ENCODE measurements around the gene FAAP20. TPM values are rescaled to one million over a fixed set of nuclear protein-coding genes. Genes with fewer than 3 reads are reported as not detected.

The FAAP20 gene
- total and polyA plus RNA-seq, 2 of the 8 experiments (the other 6 are each of a cell fraction or from before 2014, with no cell fraction given) = 58.4 to 99.8 TPM

DNA sequence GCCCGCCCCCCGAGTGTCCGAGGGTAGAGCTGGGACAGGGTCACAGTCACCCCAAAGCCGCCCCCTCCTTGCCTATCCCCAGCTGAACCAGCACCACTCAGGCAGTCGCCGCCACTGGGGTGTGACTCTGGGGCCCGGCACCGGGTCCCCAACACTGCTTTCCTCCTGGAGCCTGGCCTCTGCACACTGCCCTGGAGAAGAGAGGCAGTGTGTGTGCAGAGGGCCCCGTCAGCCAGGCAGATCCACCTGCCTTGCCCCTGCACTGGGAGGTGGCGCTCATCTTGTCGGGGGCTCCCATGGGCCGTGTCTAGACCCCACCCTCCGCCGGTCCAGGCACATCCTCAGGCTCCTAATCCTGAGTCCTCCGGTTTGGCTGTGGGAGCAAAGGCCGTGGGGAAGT is 15.7 kb downstream of the FAAP20 start:
- Histone ChIP-seq H2BK5ac (ENCODE audit: low read depth, low read length) (no peak overlapping the region), H3K56ac (replicated peaks; ENCODE audit: insufficient read length, low read depth, low read length) (no peak overlapping the region), H3K23ac (ENCODE audit: insufficient read length) (no peak overlapping the region), H3K27ac (ENCODE audit: low read depth, low read length) (no peak overlapping the region), H3K79me1 (ENCODE audit: low read depth, low read length) (no peaks in the 10 kb centered on the region), H2BK15ac (ENCODE audit: low read length) (no peak overlapping the region), H2BK12ac (ENCODE audit: low read depth, low read length) (no peak overlapping the region), H3K4ac (replicated peaks; ENCODE audit: insufficient read length, low read depth, low read length) (no peak overlapping the region), H3K18ac (ENCODE audit: extremely low read depth, low read length) (no peak overlapping the region), H3K9ac (replicated peaks in 1 of 4; ENCODE audit: extremely low read depth in 1 of 4, low read depth in 3 of 4, low read length in 3 of 4) (no peak overlapping the region), H4K5ac (ENCODE audit: insufficient read length, low read depth, low read length) (no peak overlapping the region), H4K8ac (ENCODE audit: extremely low read depth, insufficient read depth, low read length) (no peak overlapping the region), H4K91ac (replicated peaks; ENCODE audit: insufficient read length, low read length) (no peak overlapping the region), H3K27me3 (replicated peaks in 1 of 4; ENCODE audit: control insufficient read depth in 3 of 4, extremely low read depth in 1 of 4, insufficient read depth in 3 of 4, low read length in 3 of 4) (no peaks in the 10 kb centered on the region), H3K4me3 (ENCODE audit: extremely low read depth in 1 of 4, insufficient read depth in 2 of 4, low read depth in 3 of 4, low read length in 4 of 4) (no peak overlapping the region), H2BK20ac (ENCODE audit: low read length) (no peak overlapping the region), H4K20me1 (replicated peaks in 1 of 2; ENCODE audit: control insufficient read depth in 1 of 2, insufficient read depth in 2 of 2, low read length in 2 of 2) (peaks cover 0 to 7% of the 10 kb centered on the region in 2 experiments), H3K14ac (ENCODE audit: insufficient read length) (no peak overlapping the region), H2AFZ (ENCODE audit: low read length) (no peak overlapping the region), H3K4me2 (ENCODE audit: insufficient read depth in 1 of 2, low read depth in 2 of 2, low read length in 2 of 2) (no peak overlapping the region), H3K23me2 (ENCODE audit: low read depth, low read length) (peaks cover 2% of the 10 kb centered on the region; the same call in 1 of the 2 replicates), H3K4me1 (replicated peaks in 1 of 4; ENCODE audit: control insufficient read depth in 3 of 4, insufficient read depth in 4 of 4, low read length in 3 of 4) (no peaks in the 10 kb centered on the region; a peak in 2 of 7 replicates), H3K9me3 (ENCODE audit: insufficient read depth in 2 of 2, low read depth in 1 of 2, low read length in 1 of 2) (no peaks in the 10 kb centered on the region), H2AK5ac (ENCODE audit: low read depth, low read length) (no peak overlapping the region), H2BK120ac (replicated peaks; ENCODE audit: low read depth, low read length) (no peak overlapping the region), H3K79me2 (ENCODE audit: control insufficient read depth in 1 of 2, insufficient read depth in 2 of 2, low read length in 2 of 2) (no peaks in the 10 kb centered on the region), H3K36me3 (ENCODE audit: control insufficient read depth in 2 of 4, insufficient read depth in 4 of 4, low read length in 3 of 4) (peaks cover 0 to 9% (median 4%) of the 10 kb centered on the region in 4 experiments; a peak in 5 of 8 replicates)
- ChIA-PET POLR2A (ENCODE audit: partially characterized antibody) (interaction anchor here (1.1 kb wide), 1 partner anchor 9 kb away, joined by 5 read pairs; no protein-coding TSS in a partner anchor), CTCF (ENCODE audit: partially characterized antibody) (interaction anchor here (0.7 kb wide), 1 partner anchor 15 kb away, joined by 3 read pairs; no protein-coding TSS in a partner anchor)
- DNase-seq (ENCODE audit: low read depth in 1 of 2, low spot score in 2 of 2) = no peak
- 92% methylated on average over 16 of the region's 16 CpGs; no CpG with 5 or more reads in 1 of the 2 experiments for WGBS, 2 experiments (ENCODE audit: extremely low coverage in 1 of 2, insufficient coverage in 1 of 2, insufficient read length in 1 of 2, insufficient replicate concordance in 2 of 2, low coverage in 1 of 2, low lambda C conversion rate in 2 of 2, missing lambda C conversion rate in 1 of 2)
- FAIRE-seq = no peak
- no peak for TF ChIP-seq TAF7 (optimal IDR thresholded peaks at IDR 0.05; ENCODE audit: borderline replicate concordance, low read depth, low read length)
- no peak for TF ChIP-seq POU5F1 (IDR thresholded peaks at IDR 0.05; ENCODE audit: low read depth, low read length)
- no peak for TF ChIP-seq CTCF (IDR thresholded peaks at IDR 0.05; ENCODE audit: control extremely low read depth in 1 of 3, insufficient read depth in 1 of 3, low read depth in 1 of 3, low read length in 3 of 3)
- TF ChIP-seq PHF8 (conservative IDR thresholded peaks at IDR 0.05; ENCODE audit: low read depth, low read length) = no peak
- no peak for TF ChIP-seq BCL11A (IDR thresholded peaks at IDR 0.05; ENCODE audit: low read depth in 2 of 2, low read length in 2 of 2)
- no peak for TF ChIP-seq FOSL1 (IDR thresholded peaks at IDR 0.05; ENCODE audit: insufficient read depth, low read depth, low read length)
- no peak for TF ChIP-seq RFX5 (IDR thresholded peaks at IDR 0.05; ENCODE audit: borderline replicate concordance, low read depth, low read length)
- no peak for TF ChIP-seq EZH2 (IDR thresholded peaks at IDR 0.05; ENCODE audit: low read depth, low read length, severe bottlenecking)
- no peak for TF ChIP-seq HDAC6 (IDR thresholded peaks at IDR 0.05; ENCODE audit: low read depth, low read length)
- no peak for TF ChIP-seq BRCA1 (IDR thresholded peaks at IDR 0.05; ENCODE audit: low read depth, low read length)

Measured in H1 (cell line).